HG03469 (cell line): ENCODE results near the gene POU6F2.

Source experiments
- ATAC-seq: cut with Tn5 transposase; IDR thresholded peaks from one replicate; pipeline ENCODE4 v1.9.1; 2021; ENCODE audit warnings: mild to moderate bottlenecking, moderate library complexity, moderate number of reproducible peaks; ENCODE audit not compliant: unreplicated experiment

The POU6F2 gene

DNA sequence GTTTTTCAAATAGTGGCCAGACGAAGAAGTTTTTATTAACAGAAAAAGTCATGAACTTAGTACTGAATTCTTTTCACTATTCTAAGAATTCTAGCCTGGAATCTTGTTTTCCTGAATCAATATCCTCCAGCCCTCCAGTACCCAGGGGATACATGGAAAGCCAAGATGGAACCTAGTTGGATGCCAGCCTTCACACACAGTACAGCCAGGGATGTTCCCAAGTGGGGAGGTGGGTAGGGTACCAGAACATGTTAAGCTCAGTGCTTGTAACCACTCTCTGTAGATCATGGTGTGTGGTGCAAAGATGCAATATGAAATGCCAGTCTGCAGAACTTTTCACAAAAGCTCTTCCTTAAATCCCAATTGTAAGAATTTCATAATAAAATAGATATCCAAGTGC lies 128.0 kb downstream of the POU6F2 start:
- no peak for ATAC-seq

DNA sequence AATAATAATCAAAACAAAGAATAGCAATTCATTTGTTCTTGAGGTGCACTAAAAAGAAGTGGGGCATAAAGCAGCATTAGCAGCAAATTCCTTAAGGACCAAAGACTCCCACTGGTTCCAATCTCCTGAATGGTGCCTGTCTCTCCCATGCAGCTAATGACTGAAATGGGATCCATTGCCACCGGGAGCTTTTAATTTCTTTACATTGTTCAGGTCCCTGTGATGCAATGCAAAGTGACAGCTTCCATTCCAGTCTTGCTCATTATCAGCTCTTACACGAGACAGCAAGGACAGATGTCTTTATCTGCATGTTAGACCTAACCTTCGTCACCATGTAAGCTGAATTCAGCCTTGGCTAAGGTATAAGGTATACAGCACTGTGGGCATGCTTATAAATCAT lies 148.1 kb downstream of the POU6F2 start:
- ATAC-seq: no peak

DNA sequence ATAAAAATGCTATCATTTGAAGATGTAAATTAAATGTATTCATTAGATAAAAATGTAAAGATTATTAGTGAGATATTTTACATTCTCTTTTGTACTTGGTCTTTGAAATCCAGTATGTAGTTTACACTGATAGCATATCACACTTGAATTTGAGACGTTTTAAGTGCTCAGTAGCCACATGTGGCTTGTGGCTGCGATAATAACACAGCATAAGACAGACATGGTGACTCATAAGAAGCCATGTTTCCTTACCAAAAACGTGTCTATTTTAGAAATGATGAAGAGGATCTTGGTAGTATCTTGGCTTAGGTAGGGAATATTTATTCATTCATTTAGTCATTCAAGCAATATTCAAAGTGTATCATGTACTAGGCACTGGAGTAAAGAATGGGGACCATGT lies 149.3 kb downstream of the POU6F2 start:
- ATAC-seq: no peak

DNA sequence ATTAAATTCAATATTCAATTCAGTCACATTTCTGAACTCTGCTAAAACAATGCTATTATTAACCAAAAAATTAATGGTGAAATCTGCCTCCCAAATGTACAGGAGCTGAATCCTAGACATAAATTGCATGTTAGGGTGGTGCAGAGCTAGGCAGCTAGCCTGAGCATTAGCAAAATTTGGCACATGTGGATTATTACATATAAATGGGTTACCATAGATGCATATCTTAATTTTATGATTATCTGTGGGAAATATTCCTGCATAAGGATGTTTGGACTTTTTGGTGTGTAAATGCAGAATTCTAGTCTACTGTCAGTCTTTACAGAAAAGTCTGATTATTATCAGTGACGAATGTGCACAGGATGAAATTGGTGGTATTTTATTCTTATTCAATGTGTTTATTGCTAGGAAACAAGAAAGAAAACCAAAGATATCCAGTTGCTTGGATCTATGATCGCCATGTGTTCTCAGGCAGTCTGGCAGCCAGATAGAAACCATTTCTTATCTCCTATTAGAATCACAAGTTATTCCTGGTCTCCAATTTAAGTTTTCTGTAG lies 150.7 kb downstream of the POU6F2 start:
- no peak for ATAC-seq

DNA sequence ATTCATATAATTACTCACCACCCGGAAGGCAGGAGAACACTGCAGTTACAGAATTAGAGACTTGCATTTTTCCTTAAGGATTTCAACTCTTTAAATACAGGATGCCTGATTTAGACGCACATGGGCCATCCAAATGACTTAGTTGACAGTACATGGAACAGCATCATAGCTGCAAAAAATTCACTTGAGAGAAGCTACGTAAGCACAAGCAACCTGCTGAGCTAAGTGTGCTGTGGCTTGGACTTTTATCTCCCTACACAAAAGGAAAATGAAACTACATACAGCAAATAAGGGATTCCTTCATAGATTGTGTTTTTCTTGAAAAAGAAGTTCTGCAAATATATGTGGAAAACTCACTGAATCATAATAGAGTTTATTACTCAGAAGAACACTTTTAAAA lies 152.6 kb downstream of the POU6F2 start:
- no peak for ATAC-seq

DNA sequence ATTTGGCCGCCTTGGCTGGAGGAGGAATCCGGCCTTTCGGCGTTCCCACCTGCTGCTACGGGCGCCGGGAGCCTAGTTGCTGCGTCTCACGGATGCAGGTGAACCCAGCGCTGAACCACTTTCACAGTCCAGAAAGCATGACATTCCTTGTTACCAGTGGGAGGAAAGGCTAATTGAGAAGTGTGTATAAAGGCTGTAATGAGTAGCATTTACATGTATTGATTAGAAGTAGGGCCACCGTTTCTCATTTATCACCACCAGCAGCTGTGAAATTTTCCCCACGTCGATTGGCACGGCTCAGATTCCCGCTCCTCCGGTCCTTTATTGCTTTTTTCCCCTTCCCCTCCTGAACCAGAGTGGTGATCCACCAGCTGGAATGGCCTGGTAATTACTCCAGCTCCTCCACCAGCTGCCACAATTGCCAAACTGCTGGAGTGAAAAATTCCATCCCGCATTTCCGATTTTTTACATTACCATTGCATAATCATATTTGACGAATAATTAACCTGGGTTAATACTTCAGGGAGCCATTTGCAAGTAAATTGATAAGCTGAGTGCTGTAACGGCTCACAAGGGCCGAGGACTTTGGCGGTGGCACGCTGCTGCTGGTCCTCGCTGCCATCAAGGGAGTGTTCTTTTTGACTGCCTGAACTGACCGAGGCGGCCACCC lies 153.3 kb downstream of the POU6F2 start:
- no peak for ATAC-seq

DNA sequence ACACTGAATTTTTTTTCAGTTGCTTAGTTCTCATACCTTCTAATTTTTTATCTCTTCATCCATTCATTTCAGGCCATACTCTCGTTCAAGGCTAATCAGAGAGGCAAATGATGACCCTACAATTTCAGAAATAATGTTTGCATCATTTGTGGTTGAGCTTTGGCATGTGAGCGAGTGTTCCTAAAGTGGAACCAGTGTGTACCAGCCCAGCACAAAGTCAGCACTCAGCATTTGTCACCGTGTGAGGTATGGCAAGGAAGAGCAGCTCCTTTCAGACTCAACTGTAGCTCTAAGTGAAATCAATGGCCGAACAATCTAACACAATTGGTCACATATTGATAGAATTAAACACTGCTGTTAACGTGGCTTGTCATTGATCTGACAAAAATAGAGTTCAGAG lies 154.6 kb downstream of the POU6F2 start:
- no peak for ATAC-seq

DNA sequence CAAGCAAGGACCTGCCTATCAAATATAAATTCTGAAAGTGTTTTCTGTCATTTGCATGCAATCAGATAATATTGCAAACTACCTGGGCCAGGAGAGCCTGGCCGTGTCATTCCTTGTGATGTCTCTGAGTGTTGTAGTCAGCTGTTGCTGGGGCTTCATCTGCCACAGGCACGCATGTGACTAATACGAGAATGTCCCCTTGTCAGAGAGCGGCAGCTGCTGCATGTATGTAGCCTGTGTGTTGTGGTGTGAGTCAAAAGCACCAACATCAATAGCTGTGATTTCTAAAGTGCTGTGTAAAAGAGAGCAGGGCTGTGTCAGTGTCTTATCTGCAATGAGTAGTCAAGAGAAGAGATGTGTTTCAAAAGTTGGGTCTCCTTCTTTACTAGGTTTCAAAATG lies 155.4 kb downstream of the POU6F2 start:
- no peak for ATAC-seq

DNA sequence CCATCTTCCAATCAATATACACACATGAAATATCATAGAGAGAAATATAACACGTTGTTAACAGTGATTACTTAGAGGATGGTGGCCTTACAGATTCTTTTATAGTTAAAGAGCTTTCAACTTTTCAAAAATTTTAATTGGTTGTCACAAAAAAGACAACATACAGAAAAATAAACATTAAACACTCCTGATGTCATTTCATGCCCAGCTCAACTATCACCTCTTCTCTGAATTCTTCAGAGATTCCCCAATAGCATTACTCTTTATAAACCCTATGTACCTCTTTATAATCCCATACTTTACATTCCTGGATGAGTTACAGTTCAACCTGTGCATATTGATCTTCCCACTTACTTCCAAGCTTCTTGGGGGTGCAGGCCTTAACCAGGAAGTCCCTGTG lies 159.8 kb downstream of the POU6F2 start:
- no peak for ATAC-seq

DNA sequence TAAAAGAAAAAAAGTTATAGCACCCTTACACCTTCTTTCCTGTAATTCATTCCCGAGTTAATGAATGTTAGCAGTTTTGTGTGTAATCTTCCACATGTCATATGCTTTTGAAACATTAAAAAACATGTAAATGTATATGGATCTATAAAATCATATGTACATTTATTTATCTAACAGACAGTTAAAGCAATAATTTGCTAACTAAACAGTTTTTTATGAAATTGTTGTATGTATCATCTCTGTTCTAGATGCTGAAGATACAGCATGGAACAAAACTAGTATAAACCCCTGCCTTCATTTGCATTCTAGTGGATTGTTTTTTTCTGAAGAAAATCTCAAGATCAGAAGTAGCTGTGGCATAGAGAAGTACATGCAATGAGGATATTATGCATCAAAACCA lies 165.0 kb downstream of the POU6F2 start:
- no peak for ATAC-seq

DNA sequence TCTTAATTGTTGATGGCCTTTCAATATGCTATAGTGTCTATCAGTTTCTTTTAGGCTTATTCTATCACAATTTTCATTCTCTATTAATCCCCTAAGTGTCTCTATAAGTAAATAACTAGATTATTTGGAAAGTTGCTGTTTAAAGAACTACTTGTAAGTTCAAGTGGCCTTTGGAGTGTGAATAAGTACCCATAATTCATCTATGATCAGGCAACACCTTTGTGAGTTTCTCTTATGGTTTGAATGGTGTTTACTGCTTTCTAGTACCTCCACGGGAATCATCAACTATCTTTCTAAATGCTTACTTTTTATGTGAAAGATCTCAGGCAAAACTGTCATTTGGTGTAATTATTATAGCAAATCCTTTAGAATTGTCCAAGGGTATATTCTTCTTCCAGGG lies 166.7 kb downstream of the POU6F2 start:
- no peak for ATAC-seq

DNA sequence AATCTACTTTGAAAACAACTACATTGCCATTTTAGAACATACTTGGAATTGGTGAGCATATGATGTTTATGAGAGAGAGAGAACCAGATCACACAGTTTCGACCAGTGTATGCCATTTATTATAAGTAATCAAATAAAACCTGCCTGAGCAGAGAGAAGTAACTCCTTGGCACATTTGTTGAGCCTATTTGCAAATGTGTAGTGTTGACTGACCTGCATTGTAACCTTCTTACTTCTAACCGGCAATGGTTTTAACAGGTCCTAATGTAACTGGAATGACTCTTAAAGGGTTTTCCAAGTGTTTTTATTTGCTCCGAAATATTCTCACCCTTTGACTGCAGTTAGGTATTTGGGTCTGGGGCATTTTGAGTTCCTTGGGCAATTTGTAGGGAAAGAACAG lies 167.6 kb downstream of the POU6F2 start:
- no peak for ATAC-seq

DNA sequence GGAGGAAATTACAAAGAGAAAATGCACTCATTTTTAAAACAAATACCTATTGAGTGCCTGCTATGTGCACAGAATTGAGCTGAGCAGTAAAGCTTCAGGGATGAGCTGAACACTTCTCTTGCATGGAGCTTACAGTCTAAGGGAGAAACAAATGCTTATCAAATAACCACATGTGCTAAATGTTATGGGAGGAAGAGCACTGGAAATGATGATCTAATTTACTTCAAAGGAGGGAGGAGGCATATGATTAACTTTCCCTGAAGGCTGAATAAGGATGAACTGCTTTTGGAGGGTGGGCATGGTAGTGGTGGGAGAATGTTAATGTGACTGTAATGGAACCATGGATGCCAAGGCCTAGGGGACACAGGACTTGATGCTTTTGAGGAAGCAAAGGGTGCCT lies 168.2 kb downstream of the POU6F2 start:
- no peak for ATAC-seq

DNA sequence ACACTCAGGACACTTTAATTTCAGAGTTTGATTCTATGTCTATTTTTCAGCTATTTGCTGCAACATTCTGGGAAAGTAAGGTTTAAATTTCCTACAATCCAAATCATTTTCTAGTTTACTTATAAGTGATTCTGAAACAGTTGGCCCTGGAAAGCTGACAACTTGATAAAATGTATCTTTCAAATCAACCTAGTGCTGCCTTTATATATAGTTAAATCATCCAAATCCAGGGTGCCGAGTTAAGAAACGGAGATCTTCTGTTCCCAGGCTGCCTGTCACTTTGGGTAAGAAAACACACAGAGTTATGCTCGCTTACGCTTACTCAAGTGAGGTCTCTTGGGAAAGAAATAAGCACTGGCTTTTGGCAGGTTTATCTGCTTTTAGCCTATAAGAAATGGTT lies 175.0 kb downstream of the POU6F2 start:
- no peak for ATAC-seq

DNA sequence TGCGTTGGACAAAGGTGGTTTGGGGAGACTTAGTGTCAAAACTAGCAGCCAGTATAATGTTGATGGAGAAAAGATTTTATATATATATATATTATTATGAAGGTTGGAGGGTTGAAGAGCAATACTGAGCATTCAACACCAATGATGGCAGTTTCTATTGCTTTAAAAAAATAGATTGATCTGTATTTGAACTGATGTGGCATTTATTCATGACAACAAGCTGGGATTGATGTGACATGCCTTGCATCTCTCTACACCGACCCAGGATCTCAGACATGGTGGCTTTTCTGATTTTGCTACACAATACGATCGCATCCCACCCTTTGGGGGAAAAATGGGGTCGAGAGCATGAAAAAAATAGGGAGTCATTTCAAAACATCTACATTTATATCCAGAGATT lies 175.4 kb downstream of the POU6F2 start:
- no peak for ATAC-seq

DNA sequence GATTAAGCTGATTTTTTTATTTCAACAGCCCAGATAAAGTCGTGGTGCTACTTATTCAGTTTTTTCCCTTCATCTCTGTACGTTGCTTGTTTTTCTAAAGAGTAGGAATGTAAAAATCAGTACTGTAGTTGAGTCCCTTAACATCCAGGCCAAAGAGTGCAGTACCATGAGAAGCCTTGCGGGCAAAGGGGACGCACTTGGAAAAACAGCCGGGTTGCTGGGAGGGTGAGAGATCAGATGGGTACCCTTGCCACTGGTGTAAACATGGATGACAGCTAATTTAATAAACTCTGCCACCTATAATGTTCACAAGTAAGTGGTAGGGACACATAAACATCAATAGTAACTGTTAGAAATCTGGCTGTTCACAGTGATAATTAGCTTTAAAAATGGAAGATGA lies 175.9 kb downstream of the POU6F2 start:
- ATAC-seq: no peak

DNA sequence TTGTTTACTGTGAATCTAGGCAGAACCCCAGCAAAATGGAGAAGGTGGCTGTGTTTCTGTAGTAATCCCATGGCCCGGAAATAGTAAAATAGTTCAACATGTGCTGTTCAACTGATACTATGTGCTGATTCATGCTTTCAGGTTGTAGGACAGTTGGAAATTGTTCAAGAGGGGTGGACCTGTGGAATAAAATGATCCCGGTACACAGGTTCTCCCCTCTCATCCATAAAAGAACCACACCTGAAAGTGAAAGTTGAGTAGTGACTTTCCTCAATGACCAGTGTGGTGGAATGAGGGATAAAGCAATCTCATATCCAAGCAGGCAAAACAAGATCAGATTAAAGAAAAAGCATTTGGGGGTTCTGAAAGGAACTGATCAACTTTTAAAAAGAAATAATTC lies 177.1 kb downstream of the POU6F2 start:
- no peak for ATAC-seq

DNA sequence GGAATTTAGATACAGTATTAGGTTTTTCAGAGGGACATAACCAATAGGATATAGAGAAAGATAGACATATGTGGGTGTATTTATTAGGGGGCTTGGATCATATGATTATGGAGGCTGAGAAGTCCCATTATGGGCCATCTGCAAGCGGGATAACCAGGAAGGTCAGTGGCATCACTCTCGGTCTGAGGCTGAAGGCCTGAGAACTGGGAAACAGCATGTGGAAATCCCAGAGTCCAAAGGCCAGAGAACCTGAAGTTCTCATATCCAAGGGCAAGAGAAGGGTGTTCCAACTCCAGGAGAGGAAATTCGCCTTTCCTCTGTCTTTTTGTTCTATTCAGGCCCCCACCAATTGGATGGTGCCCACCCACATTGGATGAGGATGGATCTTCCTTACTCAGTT lies 180.7 kb downstream of the POU6F2 start:
- no peak for ATAC-seq

DNA sequence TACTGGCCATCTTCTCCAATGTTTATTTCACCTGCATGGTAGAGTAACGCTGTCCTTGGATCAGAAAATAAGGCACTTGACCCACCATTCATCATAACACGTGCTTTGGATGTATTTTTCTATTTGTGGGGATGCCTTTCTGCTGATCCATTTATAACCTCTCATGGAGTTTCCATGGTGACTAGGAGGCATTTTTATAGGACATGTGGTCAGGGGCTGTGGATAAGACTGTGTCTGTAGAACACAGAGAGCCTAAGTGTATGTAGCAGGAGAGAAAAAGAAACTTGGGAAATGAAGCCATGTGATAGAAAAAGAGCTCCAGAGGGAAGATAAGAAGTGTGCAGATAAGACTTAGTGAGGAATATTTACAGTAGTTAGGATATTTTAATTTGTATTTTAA lies 184.2 kb downstream of the POU6F2 start:
- ATAC-seq: no peak

DNA sequence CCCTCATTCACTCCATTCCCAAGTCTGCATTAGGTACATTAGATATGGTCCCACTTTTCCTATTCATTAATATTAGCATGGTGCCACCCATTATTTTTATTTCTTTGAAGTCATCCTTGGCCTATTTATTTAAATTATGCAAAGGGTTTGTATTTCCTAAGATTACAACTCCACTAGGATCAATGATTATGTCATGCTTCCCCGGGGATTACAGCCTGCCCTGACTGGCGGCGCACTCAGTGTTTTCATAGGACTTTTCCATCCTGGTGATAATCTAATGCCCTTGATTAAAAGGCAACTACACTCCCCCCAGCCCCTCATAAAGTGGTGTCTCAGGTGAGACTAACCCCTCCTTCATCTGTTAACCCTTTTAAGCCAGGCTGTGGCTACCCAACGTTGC lies 187.2 kb downstream of the POU6F2 start:
- no peak for ATAC-seq

DNA sequence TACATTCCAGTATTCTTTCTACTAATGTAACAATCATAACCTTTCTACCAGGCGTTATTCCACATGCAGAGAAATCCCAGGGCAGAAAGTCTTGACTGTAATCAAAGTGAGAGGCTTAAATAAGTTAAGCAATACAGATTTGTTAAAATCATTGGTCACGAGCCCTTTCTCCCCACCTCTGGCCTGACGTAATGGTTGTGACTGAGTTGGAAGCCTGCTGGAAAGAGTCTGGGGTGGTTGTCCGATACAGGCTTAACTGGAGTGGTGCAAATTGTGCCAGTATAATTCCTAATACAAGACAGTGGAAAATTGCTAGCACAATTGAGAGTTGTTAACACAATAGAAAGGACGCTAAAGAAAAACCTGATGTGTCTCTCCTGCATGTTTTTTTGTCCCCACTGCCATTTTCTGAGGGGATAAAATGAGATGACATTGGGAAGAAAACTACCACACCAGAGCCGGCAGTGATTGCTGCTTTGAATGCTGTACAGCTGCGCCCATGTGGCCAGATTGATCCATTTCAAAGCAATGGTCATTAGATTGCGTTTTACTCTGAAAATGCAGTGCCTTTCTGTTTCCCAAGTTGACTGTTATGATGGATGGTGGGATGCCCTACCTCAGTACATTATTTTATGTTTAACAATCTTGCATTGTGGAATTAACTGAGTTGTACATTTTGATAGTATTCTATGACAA lies 190.8 kb downstream of the POU6F2 start:
- ATAC-seq: no peak

DNA sequence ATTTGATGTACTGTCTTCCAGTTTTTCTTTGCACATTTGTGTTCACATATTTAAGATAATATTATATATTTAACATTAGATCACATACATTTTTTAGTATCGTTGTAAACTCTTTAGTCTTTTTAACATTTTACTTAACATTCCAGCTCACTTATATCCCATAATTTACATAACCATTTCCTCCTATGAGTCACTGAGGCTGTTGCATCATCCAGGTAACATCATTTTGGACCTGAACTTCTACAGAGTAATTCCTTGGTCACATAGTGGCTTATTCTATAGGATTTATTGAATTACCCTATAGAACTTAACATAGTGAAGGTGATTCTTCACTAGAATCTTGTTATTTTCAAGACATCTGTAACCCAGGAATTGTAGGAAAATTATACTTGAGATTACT lies 194.4 kb downstream of the POU6F2 start:
- ATAC-seq: no peak

DNA sequence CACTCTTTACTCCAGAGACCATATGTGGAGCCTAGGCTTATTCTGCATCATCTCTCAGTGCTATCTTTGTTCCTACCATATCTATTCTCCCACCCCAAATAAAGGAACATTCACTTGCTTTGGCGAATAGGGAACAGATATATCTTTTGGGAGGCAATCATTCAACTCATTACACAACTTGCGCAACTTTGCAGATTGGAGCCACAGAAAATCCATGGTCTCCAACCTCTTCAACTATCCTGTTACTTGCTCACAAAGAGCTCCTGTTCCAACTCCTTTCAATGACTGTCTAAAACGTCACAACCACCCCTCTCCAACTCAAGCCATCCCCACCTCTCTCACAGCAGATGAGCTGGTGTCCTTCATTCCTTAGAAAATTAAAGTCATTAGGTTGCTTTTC lies 203.7 kb downstream of the POU6F2 start:
- ATAC-seq: no peak
